MM.1S (cell line): ENCODE measurements around the gene PHLDB2.

Source experiments
- DNase-seq: peaks from one replicate; pipeline ENCODE4 v3.0.0-alpha.2; 2015
- H2AFZ ChIP-seq: fragments of 300-600 bp; sonication (generic); 2 replicates; pipeline ENCODE4 v1.6.0; 2016; ENCODE audit warnings: antibody characterized with exemption, low read length
- H3F3A ChIP-seq: fragments of 300-600 bp; sonication (generic); 2 replicates; pipeline ENCODE4 v1.6.1; 2016; ENCODE audit warnings: mild to moderate bottlenecking, antibody characterized with exemption, low read length, moderate library complexity, mixed read lengths; ENCODE audit not compliant: insufficient read depth
- H3K27ac ChIP-seq: fragments of 300-600 bp; sonication (generic); 2 replicates; pipeline ENCODE4 v1.5.1; 2016; ENCODE audit warnings: mild to moderate bottlenecking, low read length
- H3K27me3 ChIP-seq: fragments of 300-600 bp; sonication (generic); replicated peaks from 2 replicates; pipeline ENCODE4 v1.6.0; 2016; ENCODE audit warnings: low read length; ENCODE audit not compliant: insufficient read depth
- H3K36me3 ChIP-seq: fragments of 300-600 bp; sonication (generic); replicated peaks from 2 replicates; pipeline ENCODE4 v1.6.1; 2016; ENCODE audit warnings: mild to moderate bottlenecking, low read length, mixed read lengths; ENCODE audit not compliant: insufficient read depth
- H3K4me1 ChIP-seq: fragments of 300-600 bp; sonication (generic); 2 replicates; pipeline ENCODE4 v1.6.1; 2016; ENCODE audit warnings: low read length, mixed read lengths
- H3K4me2 ChIP-seq: fragments of 300-600 bp; sonication (generic); 2 replicates; pipeline ENCODE4 v1.6.0; 2016; ENCODE audit warnings: low read depth, low read length
- H3K4me3 ChIP-seq: fragments of 300-600 bp; sonication (generic); 2 replicates; pipeline ENCODE4 v1.5.1; 2016; ENCODE audit warnings: low read length, mixed read lengths
- H3K79me2 ChIP-seq: fragments of 300-600 bp; sonication (generic); 2 replicates; pipeline ENCODE4 v1.6.1; 2016; ENCODE audit warnings: mixed run types, low read length, mixed read lengths
- H3K9ac ChIP-seq: fragments of 300-600 bp; sonication (generic); 2 replicates; pipeline ENCODE4 v1.6.1; 2016; ENCODE audit warnings: low read length, mixed read lengths
- H3K9me2 ChIP-seq: fragments of 300-600 bp; sonication (generic); replicated peaks from 2 replicates; pipeline ENCODE4 v1.6.1; 2016; ENCODE audit warnings: mild to moderate bottlenecking, low read length, mixed read lengths; ENCODE audit not compliant: insufficient read depth
- H3K9me3 ChIP-seq: fragments of 300-600 bp; sonication (generic); replicated peaks from 2 replicates; pipeline ENCODE4 v1.6.1; 2016; ENCODE audit warnings: mild to moderate bottlenecking, low read length, mixed read lengths; ENCODE audit not compliant: insufficient read depth
- H4K20me1 ChIP-seq: fragments of 300-600 bp; sonication (generic); 2 replicates; pipeline ENCODE4 v1.6.1; 2016; ENCODE audit warnings: mild to moderate bottlenecking, low read length, moderate library complexity, mixed read lengths; ENCODE audit not compliant: insufficient read depth
- CTCF ChIP-seq: fragments of 300-600 bp; sonication (generic); IDR thresholded peaks from 2 replicates; pipeline ENCODE4 v1.5.1; 2016; ENCODE audit warnings: antibody characterized with exemption, low read length, mixed read lengths
- EZH2 ChIP-seq: fragments of 300-600 bp; sonication (generic); optimal IDR thresholded peaks from 2 replicates; pipeline ENCODE3; 2017; ENCODE audit warnings: low read depth, mild to moderate bottlenecking, antibody characterized with exemption, low read length, mixed read lengths
- EZH2phosphoT487 ChIP-seq: fragments of 300-600 bp; sonication (generic); IDR thresholded peaks from 2 replicates; pipeline ENCODE4 v1.6.1; 2018; ENCODE audit warnings: antibody characterized with exemption, low read length

The PHLDB2 gene

GRCh38 chr3:111929484-111929883 lies 70.4 kb downstream of the PHLDB2 start:
- Histone ChIP-seq H4K20me1 (no peaks in the 10 kb centered on the region), H3K9me2 (no peaks in the 10 kb centered on the region), H3K9me3 (no peaks in the 10 kb centered on the region), H3F3A (no peaks in the 10 kb centered on the region), H2AFZ (no peak overlapping the region), H3K4me2 (no peak overlapping the region), H3K27me3 (no peaks in the 10 kb centered on the region), H3K4me1 (no peaks in the 10 kb centered on the region), H3K36me3 (no peaks in the 10 kb centered on the region), H3K79me2 (no peaks in the 10 kb centered on the region), H3K27ac (no peak overlapping the region), H3K9ac (no peak overlapping the region), H3K4me3 (no peak overlapping the region)
- no peak for DNase-seq
- no peak for TF ChIP-seq EZH2
- TF ChIP-seq CTCF, result no peak
- no peak for TF ChIP-seq EZH2phosphoT487

- no peaks in the 10 kb centered on the region for H3F3A ChIP-seq
- H3K4me1 ChIP-seq, result no peaks in the 10 kb centered on the region
- no peak overlapping the region for H3K27ac ChIP-seq
- no peak overlapping the region for H3K4me2 ChIP-seq
- no peak for TF ChIP-seq EZH2
- TF ChIP-seq CTCF, result no peak
- no peak for TF ChIP-seq EZH2phosphoT487
- no peak for DNase-seq
- H3K4me3 ChIP-seq, result no peak overlapping the region
- H2AFZ ChIP-seq, result no peak overlapping the region
- no peaks in the 10 kb centered on the region for H3K27me3 ChIP-seq
- no peaks in the 10 kb centered on the region for H3K9me2 ChIP-seq
- H3K79me2 ChIP-seq, result no peaks in the 10 kb centered on the region
- H3K36me3 ChIP-seq, result no peaks in the 10 kb centered on the region
- no peaks in the 10 kb centered on the region for H4K20me1 ChIP-seq
- no peak overlapping the region for H3K9ac ChIP-seq
- H3K9me3 ChIP-seq, result no peaks in the 10 kb centered on the region
Measured at GRCh38 chr3:111932946-111933345, 73.9 kb downstream of the PHLDB2 start.

GRCh38 chr3:111936191-111936841 lies 77.3 kb downstream of the PHLDB2 start:
- no peaks in the 10 kb centered on the region for H4K20me1 ChIP-seq
- no peaks in the 10 kb centered on the region for H3K9me2 ChIP-seq
- no peaks in the 10 kb centered on the region for H3F3A ChIP-seq
- no peak overlapping the region for H3K4me3 ChIP-seq
- H3K4me2 ChIP-seq, result no peak overlapping the region
- DNase-seq, result no peak
- no peaks in the 10 kb centered on the region for H3K4me1 ChIP-seq
- no peak overlapping the region for H3K9ac ChIP-seq
- no peaks in the 10 kb centered on the region for H3K36me3 ChIP-seq
- H3K27ac ChIP-seq, result no peak overlapping the region
- no peak for TF ChIP-seq EZH2
- no peak for TF ChIP-seq EZH2phosphoT487
- TF ChIP-seq CTCF, result no peak
- H2AFZ ChIP-seq, result no peak overlapping the region
- H3K9me3 ChIP-seq, result no peaks in the 10 kb centered on the region
- H3K27me3 ChIP-seq, result no peaks in the 10 kb centered on the region
- H3K79me2 ChIP-seq, result no peaks in the 10 kb centered on the region
